ENCODE measurements around the gene NEUROG3. TPM values are rescaled to one million over a fixed set of nuclear protein-coding genes. Genes with fewer than 3 reads are reported as not detected.

Gene NEUROG3
- total and polyA plus RNA-seq, 10 of the 15 experiments (the other 5 are each of a cell fraction or from before 2014, with no cell fraction given), result not detected

DNA sequence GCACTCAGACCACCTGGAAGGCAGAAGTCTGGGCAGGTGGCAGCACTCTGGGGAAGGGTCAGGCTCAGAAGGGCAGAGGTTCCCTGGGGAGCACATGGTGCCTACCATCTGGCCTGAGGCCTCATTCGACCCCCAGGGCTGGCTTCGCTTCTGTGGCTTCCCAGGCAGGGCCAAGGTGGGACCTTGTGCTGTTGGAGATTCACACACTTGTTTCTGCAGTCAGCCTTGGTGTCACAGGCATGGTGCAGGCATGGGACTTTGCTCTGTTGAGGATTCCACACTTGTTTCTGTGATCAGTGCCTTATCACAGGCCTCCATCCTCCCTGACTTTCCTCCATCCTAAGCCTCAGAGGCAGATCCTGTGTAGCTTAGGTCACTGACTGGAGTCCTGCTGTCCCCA is 45.5 kb upstream of the NEUROG3 start:
- ChIA-PET RAD21 (ENCODE audit: unreplicated experiment) (no interaction called here), SMC1A (ENCODE audit: uncharacterized antibody, unreplicated experiment) (no interaction called here), CTCF (no interaction called here), POLR2A (no interaction called here)
- H2AFZ ChIP-seq (ENCODE audit: control insufficient read depth, low read depth, low read length), result no peak overlapping the region
- H3K4me1 ChIP-seq (ENCODE audit: control insufficient read depth, insufficient read depth, low read length), result no peaks in the 10 kb centered on the region
- H3K79me2 ChIP-seq (ENCODE audit: control insufficient read depth, insufficient read depth, low read length), result no peaks in the 10 kb centered on the region
- WGBS (ENCODE audit: insufficient coverage, insufficient replicate concordance, low lambda C conversion rate, missing lambda C conversion rate), result 0% methylated on average over 2 of the region's 2 CpGs
- FAIRE-seq (no peak), ATAC-seq (no peak), DNase-seq (ENCODE audit: low read depth, low spot score) (no peak)
- no peaks in the 10 kb centered on the region for H3K36me3 ChIP-seq (ENCODE audit: control insufficient read depth in 2 of 2, insufficient read depth in 2 of 2, low read length in 1 of 2)
- BruUV-seq (replicated peaks), result no TSS peak
- H3K27me3 ChIP-seq (replicated peaks in 1 of 2; ENCODE audit: control insufficient read depth in 2 of 2, insufficient read depth in 2 of 2, low read length in 1 of 2), result no peaks in the 10 kb centered on the region
- intact Hi-C loops (cut with micrococcal nuclease; ENCODE audit: unreplicated experiment) (no loop called here), in situ Hi-C loops (cut with MboI) (no loop called here)
- H3K9me3 ChIP-seq (replicated peaks; ENCODE audit: control insufficient read depth, insufficient read depth, low read length), result peaks cover 1% of the 10 kb centered on the region; the same call in 1 of the 3 replicates
- no peak overlapping the region for H3K27ac ChIP-seq (ENCODE audit: control insufficient read depth, insufficient read depth)
- no peak overlapping the region for H3K4me3 ChIP-seq
- no peak overlapping the region for H3K4me2 ChIP-seq (ENCODE audit: control insufficient read depth, insufficient read depth)
- no peak overlapping the region for H3K9ac ChIP-seq (ENCODE audit: control insufficient read depth, insufficient read depth, low read length)
- no peaks in the 10 kb centered on the region for H4K20me1 ChIP-seq (ENCODE audit: control insufficient read depth, insufficient read depth)
- TF ChIP-seq ZBED1 (IDR thresholded peaks at IDR 0.05; ENCODE audit: borderline replicate concordance) (no peak), WRNIP1 (IDR thresholded peaks at IDR 0.05; ENCODE audit: borderline replicate concordance, low read depth, low read length) (no peak), CHD2 (IDR thresholded peaks at IDR 0.05; ENCODE audit: borderline replicate concordance, low read depth, low read length) (no peak), CEBPB (IDR thresholded peaks at IDR 0.05; ENCODE audit: borderline replicate concordance in 1 of 2, low read depth in 2 of 2, low read length in 2 of 2) (no peak), POLR2A (IDR thresholded peaks at IDR 0.05; ENCODE audit: low read depth, low read length) (no peak), SPI1 (IDR thresholded peaks at IDR 0.05; ENCODE audit: borderline replicate concordance, insufficient read depth, low read depth, low read length) (no peak), NFXL1 (IDR thresholded peaks at IDR 0.05; ENCODE audit: borderline replicate concordance) (no peak), MEF2B (IDR thresholded peaks at IDR 0.05; ENCODE audit: partially characterized antibody, poor library complexity, severe bottlenecking) (no peak), STAT1 (conservative IDR thresholded peaks at IDR 0.05) (no peak), MXI1 (IDR thresholded peaks at IDR 0.05; ENCODE audit: low read depth, low read length) (no peak), ATF7 (IDR thresholded peaks at IDR 0.05; ENCODE audit: low read depth) (no peak), ZNF384 (IDR thresholded peaks at IDR 0.05; ENCODE audit: borderline replicate concordance, low read depth, low read length) (no peak), RBBP5 (conservative IDR thresholded peaks at IDR 0.05) (no peak), SREBF2 (IDR thresholded peaks at IDR 0.05; ENCODE audit: low read length) (no peak), HCFC1 (IDR thresholded peaks at IDR 0.05; ENCODE audit: low read length) (no peak)
- TF ChIP-seq, protein P1, sequence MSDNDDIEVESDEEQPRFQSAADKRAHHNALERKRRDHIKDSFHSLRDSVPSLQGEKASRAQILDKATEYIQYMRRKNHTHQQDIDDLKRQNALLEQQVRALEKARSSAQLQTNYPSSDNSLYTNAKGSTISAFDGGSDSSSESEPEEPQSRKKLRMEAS (IDR thresholded peaks at IDR 0.05; ENCODE audit: low read depth, low read length), result no peak
- TF ChIP-seq, protein P2, sequence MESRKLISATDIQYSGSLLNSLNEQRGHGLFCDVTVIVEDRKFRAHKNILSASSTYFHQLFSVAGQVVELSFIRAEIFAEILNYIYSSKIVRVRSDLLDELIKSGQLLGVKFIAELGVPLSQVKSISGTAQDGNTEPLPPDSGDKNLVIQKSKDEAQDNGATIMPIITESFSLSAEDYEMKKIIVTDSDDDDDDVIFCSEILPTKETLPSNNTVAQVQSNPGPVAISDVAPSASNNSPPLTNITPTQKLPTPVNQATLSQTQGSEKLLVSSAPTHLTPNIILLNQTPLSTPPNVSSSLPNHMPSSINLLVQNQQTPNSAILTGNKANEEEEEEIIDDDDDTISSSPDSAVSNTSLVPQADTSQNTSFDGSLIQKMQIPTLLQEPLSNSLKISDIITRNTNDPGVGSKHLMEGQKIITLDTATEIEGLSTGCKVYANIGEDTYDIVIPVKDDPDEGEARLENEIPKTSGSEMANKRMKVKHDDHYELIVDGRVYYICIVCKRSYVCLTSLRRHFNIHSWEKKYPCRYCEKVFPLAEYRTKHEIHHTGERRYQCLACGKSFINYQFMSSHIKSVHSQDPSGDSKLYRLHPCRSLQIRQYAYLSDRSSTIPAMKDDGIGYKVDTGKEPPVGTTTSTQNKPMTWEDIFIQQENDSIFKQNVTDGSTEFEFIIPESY (IDR thresholded peaks at IDR 0.05), result no peak
- TF ChIP-seq, protein P3, sequence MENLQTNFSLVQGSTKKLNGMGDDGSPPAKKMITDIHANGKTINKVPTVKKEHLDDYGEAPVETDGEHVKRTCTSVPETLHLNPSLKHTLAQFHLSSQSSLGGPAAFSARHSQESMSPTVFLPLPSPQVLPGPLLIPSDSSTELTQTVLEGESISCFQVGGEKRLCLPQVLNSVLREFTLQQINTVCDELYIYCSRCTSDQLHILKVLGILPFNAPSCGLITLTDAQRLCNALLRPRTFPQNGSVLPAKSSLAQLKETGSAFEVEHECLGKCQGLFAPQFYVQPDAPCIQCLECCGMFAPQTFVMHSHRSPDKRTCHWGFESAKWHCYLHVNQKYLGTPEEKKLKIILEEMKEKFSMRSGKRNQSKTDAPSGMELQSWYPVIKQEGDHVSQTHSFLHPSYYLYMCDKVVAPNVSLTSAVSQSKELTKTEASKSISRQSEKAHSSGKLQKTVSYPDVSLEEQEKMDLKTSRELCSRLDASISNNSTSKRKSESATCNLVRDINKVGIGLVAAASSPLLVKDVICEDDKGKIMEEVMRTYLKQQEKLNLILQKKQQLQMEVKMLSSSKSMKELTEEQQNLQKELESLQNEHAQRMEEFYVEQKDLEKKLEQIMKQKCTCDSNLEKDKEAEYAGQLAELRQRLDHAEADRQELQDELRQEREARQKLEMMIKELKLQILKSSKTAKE (IDR thresholded peaks at IDR 0.05; ENCODE audit: low read depth, poor library complexity, severe bottlenecking), result no peak
- TF ChIP-seq, protein P4, sequence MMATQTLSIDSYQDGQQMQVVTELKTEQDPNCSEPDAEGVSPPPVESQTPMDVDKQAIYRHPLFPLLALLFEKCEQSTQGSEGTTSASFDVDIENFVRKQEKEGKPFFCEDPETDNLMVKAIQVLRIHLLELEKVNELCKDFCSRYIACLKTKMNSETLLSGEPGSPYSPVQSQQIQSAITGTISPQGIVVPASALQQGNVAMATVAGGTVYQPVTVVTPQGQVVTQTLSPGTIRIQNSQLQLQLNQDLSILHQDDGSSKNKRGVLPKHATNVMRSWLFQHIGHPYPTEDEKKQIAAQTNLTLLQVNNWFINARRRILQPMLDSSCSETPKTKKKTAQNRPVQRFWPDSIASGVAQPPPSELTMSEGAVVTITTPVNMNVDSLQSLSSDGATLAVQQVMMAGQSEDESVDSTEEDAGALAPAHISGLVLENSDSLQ (IDR thresholded peaks at IDR 0.05), result no peak

All from GM12878 (cell line).